Gastroesophageal sphincter (tissue), 3 donors: ENCODE measurements around the gene FGFRL1.

ENCODE experiments used
- CTCF ChIP-seq, 4 experiments: fragments of 200-600 bp in 2 of 4; fragments of 450-650 bp in 2 of 4; sonication (generic) in 1 of 4; IDR thresholded peaks; one replicate each; pipeline ENCODE4 v1.5.1; 2017 to 2019; ENCODE audit warnings: antibody characterized with exemption in 4 of 4, mild to moderate bottlenecking in 2 of 4, moderate library complexity in 2 of 4
- POLR2A ChIP-seq, 2 donors: fragments of 450-650 bp; IDR thresholded peaks; one replicate each; pipeline ENCODE4 v1.6.1; 2017; ENCODE audit warnings: antibody characterized with exemption in 2 of 2, mild to moderate bottlenecking in 2 of 2, moderate library complexity in 1 of 2

DNA sequence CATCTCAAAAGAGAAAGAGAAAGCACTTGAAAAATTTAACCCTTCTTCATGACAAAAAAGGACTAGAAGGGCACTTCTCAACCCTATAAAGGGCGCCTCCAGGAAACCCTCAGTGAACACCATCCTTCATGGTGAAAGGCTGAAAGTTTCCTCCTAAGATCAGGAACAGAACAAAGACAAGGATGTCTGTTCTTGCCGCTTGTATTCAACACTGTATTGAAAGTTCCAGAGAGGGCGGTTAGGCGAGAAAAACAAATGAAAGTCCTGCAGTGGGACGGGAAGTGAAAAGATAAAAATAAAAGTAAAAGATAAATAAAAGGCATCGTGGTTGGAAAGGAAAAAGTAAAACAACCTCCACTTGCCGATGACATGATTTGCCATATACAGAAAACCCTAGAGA is 51.0 kb downstream of the FGFRL1 start:
- TF ChIP-seq CTCF (IDR thresholded peaks at IDR 0.05): no peak
- no peak for TF ChIP-seq POLR2A (IDR thresholded peaks at IDR 0.05)
